NCI-H345 treated with DMSO at 0.1 percent for 48 hours (cell line): ENCODE measurements around the gene RRBP1.

ENCODE experiments used
- DNase-seq: peaks from one replicate; lab custom pipeline; 2025; ENCODE audit not compliant: unreplicated experiment; lab: John Stamatoyannopoulos, UW

Gene RRBP1

DNA sequence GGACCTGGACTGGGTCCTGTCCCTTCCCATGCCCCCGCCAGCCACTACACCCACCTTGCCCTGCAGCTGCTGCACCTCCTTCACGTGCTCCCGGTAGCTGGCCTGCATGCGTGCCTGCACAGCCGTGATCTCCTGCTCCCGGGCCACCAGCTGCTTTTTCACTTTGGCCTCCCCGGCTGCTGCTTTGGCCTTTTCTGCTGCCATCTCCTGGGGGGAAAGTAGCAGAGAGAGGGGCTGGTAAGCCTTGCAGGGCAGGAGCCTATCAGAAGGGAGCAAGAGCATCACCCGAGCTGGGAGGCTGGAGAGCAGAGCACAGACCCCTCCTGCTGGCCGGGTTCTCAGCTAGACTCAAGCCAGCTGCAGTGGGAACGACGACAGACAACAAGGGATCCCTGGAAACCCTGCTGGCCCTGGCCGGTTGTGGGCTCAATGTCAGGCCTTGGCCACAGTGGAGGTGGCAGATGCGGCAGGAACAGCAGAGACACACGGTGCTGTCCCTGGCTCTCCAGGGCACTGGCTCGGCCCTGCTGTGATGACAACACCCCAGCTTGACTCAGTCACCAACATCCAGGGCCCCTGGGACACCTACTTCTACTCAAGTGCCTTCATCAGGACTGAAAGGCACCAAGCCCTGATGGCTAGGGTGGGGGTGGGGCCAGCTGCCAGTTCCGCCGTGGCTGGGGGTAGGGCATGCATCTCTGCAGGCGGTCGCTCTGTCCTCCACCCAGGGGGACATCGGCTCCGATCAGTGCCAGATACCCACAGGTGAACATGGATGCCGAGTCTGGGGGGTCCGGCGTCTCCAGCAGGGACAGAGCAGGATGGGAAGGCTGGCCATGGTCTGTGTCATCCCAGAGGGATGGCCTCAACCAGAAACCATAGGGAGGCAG lies 45.3 kb downstream of the RRBP1 start:
- no peak for DNase-seq

DNA sequence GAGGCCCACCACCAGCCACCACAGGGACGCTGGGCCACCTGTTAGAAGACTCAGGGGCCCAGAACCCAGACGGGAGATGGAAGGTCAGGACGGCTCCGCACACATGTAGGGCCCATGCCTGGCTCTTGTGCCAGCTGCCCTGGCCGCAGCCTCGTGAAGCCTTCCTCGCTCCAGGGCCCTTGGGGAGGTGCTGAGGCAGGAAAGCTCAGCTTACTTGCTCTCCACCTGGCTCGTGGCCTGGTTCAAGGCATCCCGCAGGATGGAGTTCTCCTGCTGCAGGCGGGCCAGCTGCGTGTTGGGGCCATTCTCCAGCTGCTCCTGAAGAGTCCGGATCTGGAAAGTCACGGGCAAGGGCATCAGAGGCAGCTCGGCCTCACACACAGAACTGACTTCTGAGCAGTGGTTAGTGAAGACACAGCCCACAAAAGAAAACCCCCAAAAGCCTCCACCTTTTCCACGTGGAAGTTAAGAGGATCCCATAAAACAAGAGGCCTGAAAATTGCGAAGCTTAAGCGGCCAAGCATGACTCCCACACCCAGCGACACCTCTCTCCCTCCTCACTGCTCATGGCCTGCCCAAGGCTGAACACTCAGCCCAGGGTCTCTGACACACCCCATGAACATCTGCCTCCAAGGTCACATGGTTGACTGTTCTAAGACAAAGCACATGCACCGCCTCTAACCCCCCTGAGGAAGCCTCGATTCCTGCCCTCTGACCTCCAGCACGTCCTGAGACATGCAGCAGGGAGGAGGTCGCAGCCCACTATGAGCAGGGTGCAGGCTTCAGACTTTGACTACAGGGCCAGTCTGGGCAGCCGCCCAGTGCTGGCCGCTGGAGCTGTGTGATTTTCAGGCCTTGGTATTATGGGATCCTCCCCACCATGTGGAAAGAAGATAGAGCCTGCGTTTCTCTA lies 46.5 kb downstream of the RRBP1 start:
- DNase-seq = no peak

- no peak for DNase-seq
Observed at GRCh38 chr20:17634661-17635331, 47.2 kb downstream of the RRBP1 start.

DNA sequence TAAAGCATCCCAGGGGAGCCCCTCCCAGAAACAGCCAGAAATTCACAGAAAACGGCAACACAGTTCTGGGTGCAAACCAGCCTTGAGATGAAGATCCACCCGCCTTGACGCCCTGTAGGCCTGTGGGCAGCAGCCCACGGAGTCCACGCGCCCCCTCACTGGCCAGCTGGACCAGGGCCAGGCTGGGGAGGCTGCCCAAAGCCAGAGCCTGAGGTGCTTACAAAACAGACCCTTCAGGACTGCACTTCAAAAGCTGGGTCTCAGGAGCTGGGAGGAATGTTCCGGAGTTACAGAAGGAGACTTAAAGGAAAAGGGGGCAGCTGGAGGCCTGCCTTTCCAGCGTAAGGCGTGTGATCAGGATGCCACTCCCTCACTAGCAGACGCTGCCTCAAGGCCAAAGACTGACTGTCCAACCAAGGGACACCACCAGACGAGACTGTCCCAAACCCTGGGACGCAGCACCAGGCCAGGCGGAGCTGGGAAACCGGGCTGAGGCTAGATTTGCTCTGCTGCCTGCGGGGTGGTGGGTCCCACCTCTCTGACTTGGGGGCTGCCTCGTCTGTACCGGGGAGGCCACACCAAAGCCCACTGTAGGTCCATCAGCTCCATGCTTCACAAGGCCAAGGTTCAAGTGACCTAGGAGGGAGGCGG lies 48.1 kb downstream of the RRBP1 start:
- no peak for DNase-seq

GRCh38 chr20:17633221-17633849 lies 48.7 kb downstream of the RRBP1 start:
- no peak for DNase-seq

DNA sequence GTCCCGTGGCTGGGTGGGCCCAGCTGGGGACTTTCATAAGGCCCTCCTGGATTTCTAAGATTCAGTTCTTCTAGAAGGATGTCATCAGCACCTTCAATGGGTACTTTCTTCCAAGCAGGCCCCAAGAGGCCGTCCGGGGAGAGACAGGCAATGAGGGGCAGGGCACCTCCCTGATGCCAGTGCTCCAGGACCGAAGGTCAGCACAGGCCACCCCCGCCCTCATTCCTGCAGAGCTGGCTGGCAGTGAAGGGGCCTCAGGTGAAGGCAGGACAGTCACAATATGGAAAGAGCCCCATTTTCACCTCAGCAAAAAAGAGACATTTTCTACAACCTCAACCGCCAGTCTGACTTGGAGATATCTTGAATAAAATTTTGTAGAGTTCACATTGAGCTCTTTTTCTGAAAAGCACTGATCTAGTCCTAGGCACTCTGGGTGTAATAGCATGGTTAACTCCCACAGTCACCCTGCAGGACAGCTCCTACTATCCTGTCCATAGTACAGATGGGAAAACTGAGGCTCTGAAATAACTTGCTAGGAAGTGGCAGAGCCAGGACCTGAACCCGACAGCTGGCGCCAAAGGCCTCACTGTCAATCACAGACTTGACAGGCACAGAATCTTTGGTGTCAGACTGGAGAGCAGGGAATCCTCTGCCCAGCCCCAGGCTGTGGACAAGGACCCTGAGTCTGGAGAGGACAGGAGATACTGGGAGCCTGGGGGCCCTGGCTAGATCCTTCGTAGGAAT lies 50.3 kb downstream of the RRBP1 start:
- no peak for DNase-seq

GRCh38 chr20:17630806-17631195 lies 51.2 kb downstream of the RRBP1 start:
- DNase-seq = no peak

- DNase-seq = no peak
Observed at GRCh38 chr20:17630151-17630805, 51.8 kb downstream of the RRBP1 start.

DNA sequence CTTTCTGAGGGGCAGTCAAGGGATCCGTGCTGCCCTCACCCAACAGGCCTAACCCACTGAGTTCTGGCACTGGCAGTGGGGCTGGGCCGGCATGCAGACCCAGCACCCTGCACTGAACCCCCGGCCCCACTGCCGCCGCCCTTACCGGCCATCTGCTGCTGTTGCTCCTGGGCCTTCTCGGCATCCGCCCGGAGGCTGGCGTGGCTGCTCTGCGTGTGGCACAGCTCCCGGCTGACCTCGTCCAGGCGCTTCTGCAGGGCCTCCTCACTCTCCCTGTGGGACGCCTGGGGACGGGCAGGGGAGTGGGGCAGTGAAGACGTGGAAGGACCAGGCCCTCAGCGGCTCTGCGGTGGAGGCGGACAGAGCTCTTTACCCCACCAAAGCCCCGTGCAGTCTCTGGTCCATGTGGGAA lies 52.4 kb downstream of the RRBP1 start:
- no peak for DNase-seq

DNA sequence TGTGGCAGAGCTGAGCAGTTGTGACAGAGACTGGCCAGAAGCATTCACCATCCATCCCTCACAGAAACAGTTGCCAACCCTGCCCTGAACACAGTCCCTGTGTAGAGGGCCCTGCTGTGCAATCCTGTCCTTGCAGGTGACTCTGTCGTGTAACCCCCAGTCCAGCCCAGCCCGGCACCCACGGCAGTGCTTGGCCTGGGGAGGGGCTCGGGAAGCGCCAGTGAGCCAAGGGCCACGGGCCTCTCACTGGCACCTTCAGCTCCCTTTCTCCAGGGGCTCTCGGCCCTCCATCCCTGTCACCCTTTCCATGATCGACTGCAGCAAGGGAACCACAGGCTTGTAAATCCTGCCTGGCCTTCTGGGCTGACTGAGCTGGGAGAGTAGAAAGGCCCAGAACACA lies 53.0 kb downstream of the RRBP1 start:
- DNase-seq = no peak

DNA sequence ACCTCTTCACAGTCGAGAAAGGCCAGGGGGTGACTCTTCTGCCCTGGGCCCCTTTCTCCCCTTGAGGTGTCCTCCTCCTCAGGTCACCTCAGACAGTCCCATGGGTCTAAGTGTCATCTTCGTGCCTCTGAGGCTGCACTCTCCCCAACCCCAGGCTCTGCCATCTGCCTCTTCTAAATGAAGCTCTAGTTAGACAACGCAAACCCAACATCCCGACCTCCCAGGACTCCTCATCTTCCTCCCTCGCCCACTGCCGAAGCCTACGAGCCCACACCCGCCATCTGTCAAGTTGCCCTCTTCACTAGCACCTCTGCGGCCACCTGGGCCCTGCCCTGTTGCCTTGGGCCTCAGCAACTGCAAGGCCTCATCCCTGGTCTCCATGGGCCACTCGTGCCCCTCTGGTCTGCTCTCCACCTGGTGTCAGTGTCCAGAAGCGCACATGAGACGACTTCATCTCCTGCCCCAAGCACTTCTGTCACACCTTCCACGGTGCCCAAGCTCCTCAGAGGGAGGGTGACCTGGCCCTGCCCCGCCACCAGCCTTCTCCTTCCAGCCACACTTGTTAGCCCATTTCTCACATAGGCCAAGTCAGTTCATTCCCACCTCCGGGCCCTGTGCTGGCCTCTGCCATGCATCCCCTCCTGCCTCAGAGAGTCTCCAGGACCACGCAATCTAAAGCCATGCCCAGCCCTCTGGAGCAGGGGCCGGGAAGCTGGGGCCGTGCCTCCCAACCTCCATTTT lies 53.8 kb downstream of the RRBP1 start:
- DNase-seq = no peak

GRCh38 chr20:17627101-17627955 lies 54.7 kb downstream of the RRBP1 start:
- DNase-seq = no peak

DNA sequence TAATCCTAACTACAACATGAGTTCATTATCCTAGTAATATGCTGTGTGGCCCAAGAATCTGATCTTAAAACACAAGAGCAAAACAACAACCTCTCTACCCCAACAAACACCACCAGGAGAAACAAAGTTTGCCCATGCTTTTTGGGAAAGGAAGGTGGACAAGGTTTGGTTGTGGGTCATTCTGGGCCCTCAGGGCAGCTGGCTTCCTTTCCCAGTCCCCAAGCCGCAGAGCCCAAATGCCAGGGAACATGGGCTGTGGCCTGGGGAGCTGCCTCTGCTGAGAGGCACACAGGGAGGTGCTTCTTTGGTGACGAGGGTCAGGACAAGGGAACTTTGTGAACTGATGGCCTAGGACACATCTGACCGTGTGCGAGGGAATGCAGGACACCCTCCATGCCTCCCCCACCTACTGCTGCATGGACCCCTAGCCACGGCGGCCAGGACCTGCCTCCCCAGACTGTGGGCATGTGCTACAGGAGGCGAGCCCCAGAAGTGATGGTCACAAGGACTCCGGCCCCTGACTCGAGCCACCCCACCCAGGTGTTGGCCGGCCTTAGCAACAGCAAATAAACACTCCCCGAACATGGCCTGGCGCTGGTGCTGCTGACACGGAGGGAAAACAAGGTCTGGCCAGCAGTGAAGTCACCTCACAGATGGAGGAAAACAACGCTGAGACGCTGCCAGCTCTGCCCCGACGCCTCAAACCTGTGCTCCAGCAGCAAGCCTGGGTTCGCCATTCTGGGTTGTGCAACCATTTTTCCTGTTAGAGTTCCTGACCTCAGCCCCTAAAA lies 55.6 kb downstream of the RRBP1 start:
- no peak for DNase-seq

DNA sequence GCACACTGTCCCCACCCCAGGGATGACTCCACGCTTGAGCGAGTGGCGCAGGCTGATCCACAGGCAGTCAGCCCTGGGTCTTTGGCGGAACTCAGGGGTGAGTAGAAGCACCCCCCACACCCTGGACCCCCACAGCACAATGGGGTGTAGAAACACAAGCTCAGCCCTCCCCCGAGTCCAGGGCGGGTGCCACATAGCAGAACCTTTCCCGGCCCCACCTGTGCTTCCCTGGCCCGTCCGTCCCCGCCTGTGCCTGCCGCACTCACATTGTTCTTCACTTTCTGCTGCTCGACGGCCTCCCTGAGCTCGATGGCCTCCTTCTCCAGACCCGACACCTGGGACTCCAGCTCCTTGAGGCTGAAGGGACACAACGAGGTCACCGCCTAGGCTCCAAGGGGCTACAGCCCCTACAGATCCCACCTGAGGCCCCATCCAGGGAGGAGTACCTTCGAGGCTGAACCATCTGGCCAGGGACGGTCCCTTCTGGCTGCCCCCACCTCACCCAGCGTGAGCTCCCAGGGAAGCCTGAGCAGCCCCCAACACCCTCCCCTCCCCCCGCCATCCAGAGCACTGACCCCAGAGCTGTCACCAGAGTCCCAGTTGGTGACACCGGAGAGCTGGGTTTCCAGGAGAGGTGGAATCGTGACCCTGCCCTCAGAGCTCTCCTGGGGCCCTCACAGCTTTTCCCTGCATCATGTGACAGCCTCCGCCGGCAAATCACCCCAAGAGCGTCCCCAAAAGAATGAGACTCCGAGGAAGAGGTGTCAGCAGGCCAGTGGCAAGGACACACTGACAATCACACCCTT lies 56.6 kb downstream of the RRBP1 start:
- DNase-seq = no peak

DNA sequence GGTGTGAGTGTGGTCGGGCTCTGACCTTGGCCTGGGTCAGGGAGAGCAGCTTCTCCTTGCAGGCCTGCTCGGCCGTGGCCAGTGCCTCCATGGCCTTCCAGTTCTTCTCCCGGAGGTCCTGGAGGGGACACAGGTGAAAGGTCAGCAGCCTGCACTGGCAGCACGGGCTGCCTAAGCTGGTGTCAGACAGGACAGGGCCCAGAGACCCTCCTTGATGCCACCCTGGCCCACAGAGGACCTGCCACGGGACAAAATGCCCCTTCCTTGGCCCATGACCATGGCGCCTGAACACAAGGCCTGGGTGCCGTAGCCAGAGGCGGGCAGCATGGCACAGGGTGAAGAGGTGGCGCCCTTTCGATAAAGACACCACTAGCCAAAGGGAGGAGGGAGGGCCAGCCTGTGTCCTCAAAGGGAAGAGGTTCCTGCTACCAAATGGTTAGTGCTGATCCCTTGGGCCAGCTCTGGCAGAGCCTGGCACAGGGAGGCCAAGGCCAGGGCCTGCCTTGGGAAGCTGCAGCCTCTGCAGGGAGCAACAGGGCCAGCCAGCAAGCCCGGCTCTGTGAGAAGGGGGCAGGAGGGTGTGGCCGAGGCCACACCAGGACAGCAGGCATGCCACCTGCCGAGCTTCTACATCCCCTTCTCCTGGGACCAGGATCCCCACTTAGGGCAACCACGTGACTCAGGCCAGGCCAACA lies 57.3 kb downstream of the RRBP1 start:
- no peak for DNase-seq
